ENCODE measurements around the gene TMC6. TPM values are rescaled to one million over a fixed set of nuclear protein-coding genes. Genes with fewer than 3 reads are reported as not detected.
"Not testable (repeated sequence)": the region's sequence is repeated elsewhere in the genome, so short reads cannot be mapped to it uniquely, and the experiment has no call there.

Gene TMC6
- total RNA-seq, 1 donor, result 5.2 TPM

DNA sequence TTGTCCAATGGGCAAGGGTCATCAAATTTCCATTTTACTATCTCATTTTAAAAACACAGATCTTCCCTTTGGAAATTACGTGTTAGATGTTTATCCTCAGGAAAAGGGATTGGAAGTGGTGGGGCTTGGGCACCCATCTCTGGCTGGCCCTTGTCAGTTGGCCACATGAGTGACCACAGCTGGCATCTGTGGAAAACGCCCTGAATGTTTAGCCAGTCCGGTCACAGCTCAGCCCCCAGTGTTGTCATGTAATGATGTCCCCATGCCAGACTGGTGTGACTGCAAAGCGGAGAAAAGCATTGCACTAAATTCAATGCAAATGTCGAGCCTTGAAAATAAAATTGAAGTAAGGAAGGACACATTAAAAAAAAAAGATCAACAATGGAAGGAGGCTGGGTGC is 53.0 kb downstream of the TMC6 start:
- TF ChIP-seq, protein P1, sequence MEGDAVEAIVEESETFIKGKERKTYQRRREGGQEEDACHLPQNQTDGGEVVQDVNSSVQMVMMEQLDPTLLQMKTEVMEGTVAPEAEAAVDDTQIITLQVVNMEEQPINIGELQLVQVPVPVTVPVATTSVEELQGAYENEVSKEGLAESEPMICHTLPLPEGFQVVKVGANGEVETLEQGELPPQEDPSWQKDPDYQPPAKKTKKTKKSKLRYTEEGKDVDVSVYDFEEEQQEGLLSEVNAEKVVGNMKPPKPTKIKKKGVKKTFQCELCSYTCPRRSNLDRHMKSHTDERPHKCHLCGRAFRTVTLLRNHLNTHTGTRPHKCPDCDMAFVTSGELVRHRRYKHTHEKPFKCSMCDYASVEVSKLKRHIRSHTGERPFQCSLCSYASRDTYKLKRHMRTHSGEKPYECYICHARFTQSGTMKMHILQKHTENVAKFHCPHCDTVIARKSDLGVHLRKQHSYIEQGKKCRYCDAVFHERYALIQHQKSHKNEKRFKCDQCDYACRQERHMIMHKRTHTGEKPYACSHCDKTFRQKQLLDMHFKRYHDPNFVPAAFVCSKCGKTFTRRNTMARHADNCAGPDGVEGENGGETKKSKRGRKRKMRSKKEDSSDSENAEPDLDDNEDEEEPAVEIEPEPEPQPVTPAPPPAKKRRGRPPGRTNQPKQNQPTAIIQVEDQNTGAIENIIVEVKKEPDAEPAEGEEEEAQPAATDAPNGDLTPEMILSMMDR (IDR thresholded peaks at IDR 0.05; ENCODE audit: insufficient read depth, low read depth, low read length), result no peak
- DNase-seq (ENCODE audit: low read depth), result no peak
- no peak overlapping the region for H3K4me3 ChIP-seq (ENCODE audit: low read depth, low read length)

GRCh38 chr17:78075011-78075410 is 53.5 kb downstream of the TMC6 start:
- H3K4me3 ChIP-seq (ENCODE audit: low read depth, low read length), result no peak overlapping the region
- TF ChIP-seq, protein P1 (IDR thresholded peaks at IDR 0.05; ENCODE audit: insufficient read depth, low read depth, low read length), result no peak
- no peak for DNase-seq (ENCODE audit: low read depth)

DNA sequence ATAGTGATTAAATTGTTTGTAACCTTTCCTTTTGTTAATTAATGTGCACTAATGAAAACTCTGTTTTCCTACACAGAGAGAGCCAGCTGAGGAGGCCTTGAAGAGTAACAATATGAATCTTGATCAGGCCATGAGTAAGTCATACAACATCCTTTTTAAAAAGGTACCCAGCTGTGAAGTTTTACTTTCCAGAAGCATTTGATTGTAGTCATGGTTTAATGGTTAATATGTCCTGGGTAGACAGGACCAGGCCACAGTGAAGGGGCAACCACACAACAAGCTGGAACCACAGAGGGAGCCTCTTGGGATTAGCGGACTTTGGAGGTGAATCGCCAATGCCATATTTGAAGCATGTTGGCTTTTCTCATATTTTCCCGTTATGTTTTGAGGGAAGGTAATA is 55.6 kb downstream of the TMC6 start:
- TF ChIP-seq, protein P1 (IDR thresholded peaks at IDR 0.05; ENCODE audit: insufficient read depth, low read depth, low read length), result no peak
- no peak overlapping the region for H3K4me3 ChIP-seq (ENCODE audit: low read depth, low read length)
- no peak for DNase-seq (ENCODE audit: low read depth)

GRCh38 chr17:78069695-78070094 is 58.9 kb downstream of the TMC6 start:
- DNase-seq (ENCODE audit: low read depth), result no peak
- TF ChIP-seq, protein P1 (IDR thresholded peaks at IDR 0.05; ENCODE audit: insufficient read depth, low read depth, low read length), result no peak
- H3K4me3 ChIP-seq (ENCODE audit: low read depth, low read length), result no peak overlapping the region

GRCh38 chr17:78066976-78067375 is 61.6 kb downstream of the TMC6 start:
- not testable (repeated sequence) for DNase-seq (ENCODE audit: low read depth); H3K4me3 ChIP-seq (ENCODE audit: low read depth, low read length)

DNA sequence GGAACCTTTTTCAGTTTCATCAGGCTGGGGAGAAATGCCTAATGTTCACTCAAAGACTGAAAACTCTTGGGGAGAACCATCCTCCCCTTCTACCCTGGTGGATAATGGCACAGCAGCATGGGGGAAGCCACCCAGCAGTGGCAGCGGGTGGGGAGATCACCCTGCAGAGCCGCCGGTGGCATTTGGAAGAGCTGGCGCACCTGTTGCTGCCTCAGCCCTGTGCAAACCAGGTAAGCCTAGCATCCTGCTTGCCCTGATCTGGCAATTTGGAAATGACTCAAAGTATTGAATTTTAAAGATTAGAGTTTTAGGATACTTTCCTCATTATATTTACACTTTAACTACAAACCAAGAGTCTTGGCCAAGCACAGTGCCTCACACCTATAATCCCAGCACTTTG is 63.8 kb downstream of the TMC6 start:
- DNase-seq (ENCODE audit: low read depth), result no peak
- no peak overlapping the region for H3K4me3 ChIP-seq (ENCODE audit: low read depth, low read length)
- TF ChIP-seq, protein P1 (IDR thresholded peaks at IDR 0.05; ENCODE audit: insufficient read depth, low read depth, low read length), result no peak

DNA sequence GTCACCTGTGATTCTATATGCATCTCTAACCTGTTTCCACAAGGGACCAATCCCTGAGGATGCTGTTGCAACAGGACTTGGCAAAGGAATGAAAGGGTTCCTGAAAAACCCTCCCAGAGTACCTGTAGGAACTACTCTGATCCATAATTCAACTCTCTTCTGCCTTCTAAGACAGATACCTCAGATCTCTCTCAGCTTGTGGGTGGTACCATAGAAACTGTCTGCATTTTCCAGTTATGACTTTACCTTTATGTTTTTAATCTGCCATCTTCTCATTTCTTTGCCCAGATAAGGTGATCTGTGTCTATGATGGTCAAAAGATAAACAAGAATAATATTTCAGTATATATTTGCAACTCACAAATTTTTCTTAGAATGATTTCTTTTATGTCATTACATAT is 65.1 kb downstream of the TMC6 start:
- TF ChIP-seq, protein P1 (IDR thresholded peaks at IDR 0.05; ENCODE audit: insufficient read depth, low read depth, low read length), result no peak
- no peak overlapping the region for H3K4me3 ChIP-seq (ENCODE audit: low read depth, low read length)
- no peak for DNase-seq (ENCODE audit: low read depth)
